Mucosa of rectum (tissue), 2 donors: Measurements from ENCODE around the gene ANAPC4.

Experiments
- H3K27ac ChIP-seq, 2 donors: one replicate each; pipeline ENCODE4 v1.7.0; 2013; ENCODE audit warnings: inconsistent platforms in 2 of 2, low read depth in 2 of 2, low read length in 2 of 2
- H3K27me3 ChIP-seq, 2 donors: one replicate each; pipeline ENCODE4 v1.7.0; 2013; ENCODE audit warnings: low read length in 2 of 2; ENCODE audit not compliant: control insufficient read depth in 2 of 2, insufficient read depth in 2 of 2
- H3K36me3 ChIP-seq, 2 donors: one replicate each; pipeline ENCODE4 v1.7.0; 2013; ENCODE audit warnings: low read length in 2 of 2; ENCODE audit not compliant: control insufficient read depth in 2 of 2, insufficient read depth in 2 of 2
- H3K4me1 ChIP-seq, 2 donors: one replicate each; pipeline ENCODE4 v1.7.0; 2013; ENCODE audit warnings: low read length in 2 of 2, mild to moderate bottlenecking in 1 of 2; ENCODE audit not compliant: control insufficient read depth in 2 of 2, insufficient read depth in 2 of 2
- H3K4me3 ChIP-seq, 2 donors: one replicate each; pipeline ENCODE4 v1.7.0; 2013; ENCODE audit warnings: low read length in 2 of 2
- H3K9ac ChIP-seq, 2 donors: one replicate each; pipeline ENCODE4 v1.7.0; 2013; ENCODE audit warnings: low read length in 2 of 2, low read depth in 1 of 2, mild to moderate bottlenecking in 1 of 2
- H3K9me3 ChIP-seq, 2 donors: one replicate each; pipeline ENCODE4 v1.7.0; 2013; ENCODE audit warnings: low read length in 2 of 2; ENCODE audit not compliant: control insufficient read depth in 2 of 2
- donor health status: healthy.
- donor health status: Normal muscosa, but diverticular disease.

The ANAPC4 gene

DNA sequence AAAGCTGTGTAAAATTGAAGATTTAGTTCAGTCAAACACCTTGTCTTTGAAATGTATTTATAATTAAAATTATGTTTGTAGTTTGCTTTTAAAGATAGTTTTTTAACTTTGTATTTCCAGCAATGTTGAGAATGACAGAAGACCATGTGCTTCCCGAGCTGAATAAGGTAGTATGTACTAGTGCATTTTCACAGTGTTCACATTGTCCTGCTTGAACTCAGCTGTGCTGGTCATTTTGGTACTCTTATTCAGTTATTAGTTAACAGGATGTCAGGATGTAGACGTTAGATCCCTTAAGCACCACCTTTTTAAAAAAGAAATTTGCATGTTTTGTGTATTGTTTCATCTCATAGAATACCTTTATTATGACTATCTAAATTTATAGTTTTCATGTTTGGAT, 28.4 kb downstream of the ANAPC4 start:
- Histone ChIP-seq H3K4me3 (no peak overlapping the region), H3K36me3 (peaks cover 56 to 60% of the 10 kb centered on the region in 2 donors), H3K27me3 (no peaks in the 10 kb centered on the region), H3K27ac (no peak overlapping the region), H3K9me3 (no peaks in the 10 kb centered on the region), H3K9ac (no peak overlapping the region), H3K4me1 (no peaks in the 10 kb centered on the region)

DNA sequence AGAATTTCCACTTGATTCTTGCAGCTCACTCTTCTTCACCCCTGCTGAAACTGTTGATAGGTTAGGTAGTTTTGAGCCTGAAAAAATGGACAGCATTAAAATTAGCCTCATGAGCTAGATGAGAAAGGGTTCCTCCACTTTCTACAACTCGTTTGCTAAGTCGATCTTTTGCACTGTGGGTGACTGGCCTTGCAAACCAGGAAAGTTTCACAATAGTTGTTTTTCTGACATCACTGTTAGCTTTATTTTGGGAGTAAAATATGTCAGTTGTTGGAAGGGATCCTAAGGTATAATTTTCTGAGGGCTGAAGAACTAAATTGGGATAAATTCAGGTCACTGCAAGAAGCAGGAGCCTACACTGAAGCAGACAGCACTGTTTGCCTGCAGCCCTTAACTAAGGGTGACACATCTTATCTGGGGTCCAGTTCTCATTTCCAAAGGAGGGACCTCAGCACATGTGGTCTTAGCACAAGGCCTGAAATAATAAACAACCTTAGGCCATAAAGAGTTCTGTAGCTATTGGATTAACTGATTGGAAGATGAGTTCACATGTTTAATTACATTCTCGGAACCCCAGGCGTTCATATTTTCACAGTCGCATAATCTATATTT, 29.1 kb downstream of the ANAPC4 start:
- Histone ChIP-seq H3K9ac (no peak overlapping the region), H3K9me3 (no peaks in the 10 kb centered on the region), H3K4me3 (no peak overlapping the region), H3K4me1 (no peaks in the 10 kb centered on the region), H3K27me3 (no peaks in the 10 kb centered on the region), H3K27ac (no peak overlapping the region), H3K36me3 (peaks cover 60 to 61% of the 10 kb centered on the region in 2 donors)

DNA sequence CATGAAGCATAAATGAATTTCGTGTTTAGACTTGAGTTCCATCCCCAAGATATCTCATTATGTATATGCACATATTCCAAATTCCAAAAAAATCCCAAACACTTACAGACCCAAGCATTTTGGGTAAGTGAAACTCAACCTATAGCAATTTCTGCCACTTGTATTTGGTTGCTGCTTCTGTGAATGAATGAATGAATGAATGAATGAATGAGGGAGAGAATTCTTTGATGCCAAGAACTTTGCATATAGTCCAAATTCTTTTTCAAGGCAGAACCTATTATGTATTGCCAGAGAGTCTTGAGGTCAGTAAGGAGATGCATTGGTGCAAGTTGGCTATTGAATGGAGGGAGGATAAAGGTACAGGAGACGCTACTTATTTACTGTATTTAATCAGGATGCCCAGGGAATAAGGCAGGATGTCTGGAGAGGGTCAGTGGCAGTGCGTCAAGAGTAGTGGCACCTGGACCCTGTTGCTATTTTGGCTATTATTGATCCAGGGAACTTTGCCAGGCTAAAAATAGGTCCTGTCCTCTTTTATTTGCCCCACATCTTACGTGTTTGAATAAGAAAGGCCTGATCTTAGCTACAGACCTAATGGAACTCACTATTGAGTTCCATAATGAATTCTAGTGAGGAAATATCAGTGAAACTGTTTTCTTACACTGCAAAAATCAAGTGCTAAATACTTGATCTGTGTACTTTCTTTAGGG, 33.9 kb downstream of the ANAPC4 start:
- Histone ChIP-seq H3K9me3 (no peaks in the 10 kb centered on the region), H3K27me3 (no peaks in the 10 kb centered on the region), H3K36me3 (peaks cover 59 to 77% of the 10 kb centered on the region in 2 donors), H3K4me3 (no peak overlapping the region), H3K9ac (no peak overlapping the region), H3K27ac (no peak overlapping the region), H3K4me1 (no peaks in the 10 kb centered on the region)

DNA sequence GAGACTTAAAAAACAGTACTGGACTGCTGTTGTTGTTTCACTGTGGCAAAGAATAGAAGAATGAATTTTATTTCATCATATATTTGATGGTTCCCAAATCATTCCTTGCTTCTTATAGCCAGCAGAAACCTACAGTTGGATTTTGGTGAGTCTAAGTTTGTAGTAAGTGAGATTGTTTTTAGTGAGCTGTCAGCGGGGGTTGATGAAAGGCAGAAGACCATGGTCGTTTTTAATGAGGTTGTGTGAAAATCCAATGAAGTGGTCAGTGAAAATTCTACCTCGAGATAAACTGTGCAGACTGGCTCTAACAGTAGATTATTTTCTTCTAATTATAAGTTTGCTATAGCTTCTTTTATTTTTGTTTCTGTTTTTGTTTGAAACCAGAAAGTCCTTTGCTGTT, 36.2 kb downstream of the ANAPC4 start:
- Histone ChIP-seq H3K4me1 (no peaks in the 10 kb centered on the region), H3K36me3 (peaks cover 62 to 81% of the 10 kb centered on the region in 2 donors), H3K4me3 (no peak overlapping the region), H3K9me3 (no peaks in the 10 kb centered on the region), H3K27ac (no peak overlapping the region), H3K9ac (no peak overlapping the region), H3K27me3 (no peaks in the 10 kb centered on the region)

DNA sequence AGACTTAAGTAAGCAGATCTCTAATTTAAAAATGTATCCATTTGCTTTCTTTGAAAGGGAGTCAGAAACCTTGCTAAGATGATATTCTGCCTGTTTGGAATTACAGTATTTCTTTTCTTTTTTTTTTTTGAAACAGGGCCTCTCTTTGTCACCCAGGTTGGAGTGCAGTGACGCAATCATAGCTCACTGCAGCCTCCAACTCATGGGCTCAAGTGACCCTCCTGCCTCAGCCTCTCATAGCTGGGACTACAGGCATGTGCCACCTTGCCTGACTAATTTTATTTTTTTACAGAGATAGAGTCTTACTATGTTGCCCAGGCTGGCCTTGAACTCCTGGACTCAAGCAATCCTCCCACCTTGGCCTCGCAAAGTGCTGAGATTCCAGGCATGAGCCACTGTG, 40.0 kb downstream of the ANAPC4 start:
- Histone ChIP-seq H3K27me3 (no peaks in the 10 kb centered on the region), H3K27ac (no peak overlapping the region), H3K9me3 (no peaks in the 10 kb centered on the region), H3K4me3 (no peak overlapping the region), H3K36me3 (peaks cover 38 to 46% of the 10 kb centered on the region in 2 donors), H3K9ac (no peak overlapping the region), H3K4me1 (peaks cover 0 to 6% of the 10 kb centered on the region in 2 donors)

DNA sequence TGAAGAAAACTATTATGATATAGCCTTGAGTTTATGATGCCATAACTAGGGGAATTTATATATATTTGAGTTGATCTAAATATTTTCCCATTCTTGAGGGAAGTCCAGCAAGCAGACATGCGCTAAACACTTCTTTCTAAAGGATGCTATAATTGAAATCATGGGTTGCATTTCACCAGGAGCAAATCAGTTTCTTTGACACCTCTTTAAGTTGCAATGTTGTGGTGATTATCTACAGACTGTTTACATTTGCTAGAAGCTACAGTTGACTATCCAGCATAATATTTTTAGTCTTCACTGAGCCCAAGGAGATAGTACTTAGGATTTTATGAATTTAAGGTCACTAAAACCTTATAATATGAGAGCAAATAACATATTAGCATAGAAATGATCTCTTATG, 43.9 kb downstream of the ANAPC4 start:
- Histone ChIP-seq H3K4me1 (peaks cover 0 to 15% of the 10 kb centered on the region in 2 donors), H3K9me3 (no peaks in the 10 kb centered on the region), H3K4me3 (no peak overlapping the region), H3K9ac (no peak overlapping the region), H3K27me3 (no peaks in the 10 kb centered on the region), H3K27ac (no peak overlapping the region), H3K36me3 (peaks cover 14 to 16% of the 10 kb centered on the region in 2 donors)

DNA sequence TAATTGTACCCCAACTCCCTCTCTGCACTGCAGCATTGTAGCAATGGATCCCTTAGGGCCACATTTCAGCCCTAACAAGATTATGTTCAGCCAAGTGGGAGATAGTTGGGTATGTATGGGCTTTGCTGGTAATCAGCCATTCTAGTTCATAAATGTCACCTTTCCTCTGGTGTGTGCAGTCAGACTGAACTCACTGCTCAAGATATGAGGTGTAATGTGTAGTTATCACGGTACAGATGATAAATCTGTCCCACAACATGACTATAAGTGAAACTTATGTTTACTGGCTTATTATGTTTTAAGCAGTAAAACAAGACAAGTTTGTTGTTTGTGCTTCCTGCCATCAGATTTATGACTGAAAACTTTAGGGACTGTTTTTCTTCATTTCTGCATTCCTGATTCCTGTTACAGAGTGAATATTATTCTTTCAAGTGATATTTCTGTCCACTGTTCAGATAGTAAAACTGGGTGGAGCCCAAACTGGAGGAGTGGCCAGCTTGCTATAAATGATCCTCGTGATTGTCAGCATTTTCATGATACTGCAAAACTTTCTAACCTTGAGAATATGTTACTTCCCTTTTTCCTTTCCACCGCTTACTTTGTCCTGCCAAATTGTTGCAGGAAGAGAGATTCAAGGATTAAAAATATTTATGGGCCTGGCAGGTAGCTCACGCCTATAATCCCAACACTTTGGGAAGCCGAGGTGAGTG, 44.9 kb downstream of the ANAPC4 start:
- Histone ChIP-seq H3K9ac (peak overlapping the region in 1 of 2 donors; percentile 24), H3K4me3 (peak overlapping the region; percentile 17 to 48), H3K4me1 (peaks cover 0 to 15% of the 10 kb centered on the region in 2 donors), H3K27ac (peak overlapping the region in 1 of 2 donors; percentile 19), H3K36me3 (peaks cover 10 to 11% of the 10 kb centered on the region in 2 donors), H3K9me3 (no peaks in the 10 kb centered on the region), H3K27me3 (no peaks in the 10 kb centered on the region)

DNA sequence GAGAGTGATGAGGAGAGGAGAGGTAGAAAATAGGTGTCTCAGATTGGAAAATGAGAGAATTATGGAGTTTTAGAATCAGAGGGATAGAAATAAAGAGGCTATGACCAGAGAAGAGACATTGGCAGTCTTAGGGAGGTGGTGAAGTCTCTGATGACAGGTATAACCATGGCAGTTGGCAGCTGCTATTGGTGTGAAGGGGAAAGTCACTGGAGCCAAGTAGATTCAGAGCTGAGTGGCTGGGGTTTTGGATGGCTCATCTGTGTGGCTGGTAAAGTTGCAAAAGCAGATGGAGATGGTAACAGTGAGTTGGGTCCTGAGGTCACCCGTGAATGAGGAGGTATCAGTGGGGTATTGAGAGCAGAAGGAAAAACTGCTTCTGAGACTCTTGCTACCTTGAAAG, 46.5 kb downstream of the ANAPC4 start:
- Histone ChIP-seq H3K36me3 (peaks cover 0 to 4% of the 10 kb centered on the region in 2 donors), H3K9me3 (no peaks in the 10 kb centered on the region), H3K4me3 (no peak overlapping the region), H3K27me3 (no peaks in the 10 kb centered on the region), H3K4me1 (peaks cover 0 to 15% of the 10 kb centered on the region in 2 donors), H3K27ac (no peak overlapping the region), H3K9ac (no peak overlapping the region)

DNA sequence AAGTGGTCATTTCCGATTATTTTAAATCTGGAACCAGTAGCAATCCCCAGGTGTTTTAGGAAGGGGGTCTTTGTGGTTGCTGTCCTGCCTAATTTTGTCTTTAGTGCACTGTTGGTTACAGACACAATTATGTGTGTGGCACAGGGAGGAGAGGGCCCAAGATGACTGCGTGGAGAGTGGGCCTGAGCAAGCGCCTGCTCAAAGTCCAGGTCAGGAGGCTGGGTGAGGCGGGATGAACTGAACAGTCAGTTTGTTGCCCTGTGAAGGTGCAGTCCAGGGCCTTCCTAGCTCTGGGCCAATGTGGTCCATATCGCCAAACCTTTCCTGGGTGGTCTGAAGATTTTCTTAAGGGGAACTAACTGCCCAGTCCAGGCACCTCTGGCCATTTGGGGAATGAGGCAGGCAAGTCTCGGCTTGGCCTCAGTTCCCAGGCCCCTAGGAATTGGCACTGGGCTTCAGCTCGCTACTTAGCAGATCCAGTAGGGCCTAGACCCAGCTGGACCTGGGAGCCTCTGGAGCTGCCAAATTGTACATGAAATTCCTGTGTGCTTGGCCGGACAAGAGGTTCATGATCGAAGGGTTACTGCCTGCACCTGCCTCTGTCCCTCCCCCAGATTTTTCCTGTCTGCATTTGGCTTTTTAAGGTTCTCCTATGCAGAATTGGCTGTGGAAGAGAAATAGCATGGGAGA, 47.6 kb downstream of the ANAPC4 start:
- H3K27ac ChIP-seq = no peak overlapping the region
- no peak overlapping the region for H3K4me3 ChIP-seq
- H3K4me1 ChIP-seq = peaks cover 0 to 15% of the 10 kb centered on the region in 2 donors
- H3K36me3 ChIP-seq = no peaks in the 10 kb centered on the region
- H3K9ac ChIP-seq = no peak overlapping the region
- H3K9me3 ChIP-seq = no peaks in the 10 kb centered on the region
- no peaks in the 10 kb centered on the region for H3K27me3 ChIP-seq

DNA sequence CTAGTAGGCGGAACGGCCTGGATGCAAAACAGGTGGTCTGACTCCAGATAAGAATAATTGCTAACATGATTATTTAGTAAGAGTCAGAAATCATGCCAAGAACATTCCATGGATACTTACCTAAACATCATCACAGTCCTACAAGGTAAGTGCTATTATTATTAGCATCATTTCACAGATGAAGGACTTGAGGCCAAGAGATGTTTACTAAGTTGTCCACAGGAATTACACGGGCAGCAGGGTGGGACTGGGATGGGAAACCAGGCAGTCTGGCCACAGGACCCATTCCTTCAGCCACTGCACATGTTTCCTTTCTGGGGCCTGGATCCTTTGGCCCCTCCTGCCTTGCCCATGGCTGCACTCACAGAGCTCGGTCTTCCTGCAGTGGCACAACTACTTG, 48.3 kb downstream of the ANAPC4 start:
- H3K27me3 ChIP-seq = no peaks in the 10 kb centered on the region
- no peaks in the 10 kb centered on the region for H3K36me3 ChIP-seq
- no peaks in the 10 kb centered on the region for H3K9me3 ChIP-seq
- no peak overlapping the region for H3K4me3 ChIP-seq
- no peak overlapping the region for H3K27ac ChIP-seq
- peaks cover 0 to 15% of the 10 kb centered on the region in 2 donors for H3K4me1 ChIP-seq
- H3K9ac ChIP-seq = no peak overlapping the region
